ENCODE results near the gene TAMALIN.
A peak's percentile ranks its signal among the peaks of the same experiment; 100 is the strongest.

TAMALIN gene

DNA sequence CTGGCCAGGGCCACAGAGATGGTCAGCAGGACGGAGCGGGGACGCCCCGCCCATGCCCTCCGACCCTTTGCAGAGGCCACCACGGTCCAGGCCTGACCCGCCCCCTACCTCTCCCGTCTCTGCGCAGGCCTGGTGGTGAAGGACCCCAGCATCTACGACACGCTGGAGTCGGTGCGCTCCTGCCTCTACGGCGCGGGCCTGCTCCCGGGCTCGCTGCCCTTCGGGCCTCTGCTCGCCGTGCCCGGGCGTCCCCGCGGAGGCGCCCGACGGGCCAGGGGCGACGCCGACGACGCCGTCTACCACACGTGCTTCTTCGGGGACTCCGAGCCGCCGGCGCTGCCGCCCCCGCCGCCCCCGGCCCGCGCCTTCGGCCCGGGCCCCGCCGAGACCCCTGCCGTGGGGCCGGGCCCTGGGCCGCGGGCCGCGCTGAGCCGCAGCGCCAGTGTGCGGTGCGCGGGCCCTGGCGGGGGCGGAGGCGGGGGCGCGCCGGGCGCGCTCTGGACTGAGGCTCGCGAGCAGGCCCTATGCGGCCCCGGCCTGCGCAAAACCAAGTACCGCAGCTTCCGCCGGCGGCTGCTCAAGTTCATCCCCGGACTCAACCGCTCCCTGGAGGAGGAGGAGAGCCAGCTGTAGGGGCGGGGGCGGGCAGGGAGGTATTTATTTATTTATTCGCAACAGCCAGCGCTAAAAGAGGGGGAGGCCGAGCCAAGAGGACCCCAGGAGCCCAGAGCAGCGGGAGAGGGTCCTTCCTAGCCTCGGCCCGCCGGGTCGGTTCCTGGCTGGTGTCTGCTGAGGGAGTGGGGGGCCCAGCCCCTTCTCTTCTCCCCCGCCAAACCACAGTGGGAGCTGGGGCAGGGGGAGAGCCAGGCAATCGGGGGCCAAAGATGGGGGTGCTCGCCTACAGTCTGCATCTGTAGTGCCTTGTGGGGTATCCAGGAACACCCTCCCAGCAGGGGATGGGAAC lies 8.1 kb downstream of the TAMALIN start:
- no peak for DNase-seq

DNA sequence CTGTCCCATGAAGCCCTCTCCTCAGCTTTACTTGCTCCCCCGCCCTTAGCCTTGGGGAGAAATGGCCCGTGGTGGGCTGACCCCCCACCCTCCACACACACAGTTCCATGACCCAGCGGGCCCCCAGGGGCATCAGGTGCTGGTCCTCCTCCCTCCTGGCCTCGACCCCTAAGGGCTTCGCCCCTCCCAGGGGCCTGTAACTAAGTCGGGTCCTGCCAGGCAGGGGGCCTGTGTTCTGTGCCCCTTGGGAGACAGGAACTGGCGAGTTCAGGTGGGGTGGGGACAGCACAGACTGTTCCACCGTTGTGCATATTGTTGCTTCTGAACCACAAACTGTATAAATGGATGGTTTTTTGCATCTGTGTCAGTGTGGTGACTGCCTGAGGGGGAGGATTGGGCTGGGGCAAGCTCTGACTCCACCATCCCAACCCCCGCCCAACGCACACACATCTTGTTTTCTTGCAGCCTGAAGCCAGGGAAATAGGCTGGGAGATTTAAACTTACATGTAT lies 8.8 kb downstream of the TAMALIN start:
- DNase-seq: no peak

DNA sequence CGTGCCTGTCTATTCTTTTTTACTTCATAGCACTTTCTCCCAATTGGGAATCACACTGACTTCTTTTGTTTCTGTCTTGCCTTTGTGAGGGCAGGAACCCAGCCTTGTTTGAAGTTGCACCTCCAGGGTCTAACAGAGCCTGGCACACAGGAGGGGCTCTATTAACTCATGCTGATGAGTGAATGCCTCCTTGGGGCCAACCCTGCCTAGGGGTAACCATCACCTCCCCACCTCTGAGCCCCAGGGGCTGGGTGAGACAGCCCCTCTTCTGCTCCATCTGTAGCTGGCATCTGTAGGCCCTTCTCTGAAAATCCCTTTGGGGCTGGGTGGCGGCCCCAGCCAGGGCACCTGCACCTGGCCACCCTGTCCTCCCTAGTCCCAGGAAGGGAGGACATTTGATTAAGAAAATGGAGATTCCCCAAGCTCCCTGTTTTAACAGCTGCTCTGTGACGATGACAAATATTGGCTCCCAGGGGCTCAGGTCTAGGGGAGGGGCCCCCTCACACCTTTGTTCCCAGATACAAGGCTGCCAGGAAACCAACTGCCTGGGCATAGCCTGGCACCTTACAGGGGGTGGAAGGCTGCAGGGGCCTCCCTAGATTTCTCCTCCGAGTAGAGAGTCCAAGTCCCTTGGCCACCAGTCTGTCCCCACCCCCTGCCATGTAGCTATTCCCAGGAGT lies 11.8 kb downstream of the TAMALIN start:
- DNase-seq: no peak

DNA sequence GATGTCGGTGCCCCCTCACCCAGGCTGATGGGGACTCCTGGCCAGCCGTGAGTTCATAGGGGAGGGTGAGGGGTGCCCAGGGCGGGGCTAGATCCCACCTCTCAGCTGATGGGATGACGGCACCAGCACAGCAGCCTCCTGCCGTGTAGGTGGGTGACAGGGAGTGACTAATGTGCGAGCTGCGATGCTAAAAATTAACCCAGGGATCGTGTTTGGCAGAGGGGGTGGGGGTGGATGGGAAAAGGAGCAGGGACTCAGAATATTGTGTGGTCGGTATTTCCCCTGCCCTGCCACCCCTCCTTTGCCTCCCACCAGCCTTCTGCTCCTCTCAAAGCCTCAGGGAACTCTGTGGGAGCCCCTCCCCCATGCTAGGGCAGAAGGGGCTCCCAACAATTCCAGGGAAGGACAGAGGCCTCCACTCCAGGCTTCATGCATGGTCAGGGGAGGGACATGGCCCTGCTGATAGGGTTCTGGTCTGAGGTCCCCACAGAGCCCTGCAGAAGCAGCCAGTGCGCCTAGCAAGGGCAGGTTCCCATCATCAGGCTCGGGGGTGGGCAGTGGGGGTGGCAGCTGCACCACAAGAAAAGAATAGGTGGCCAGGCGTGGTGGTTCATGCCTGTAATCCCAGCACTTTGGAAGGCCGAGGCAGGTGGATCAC lies 12.5 kb downstream of the TAMALIN start:
- DNase-seq: no peak

DNA sequence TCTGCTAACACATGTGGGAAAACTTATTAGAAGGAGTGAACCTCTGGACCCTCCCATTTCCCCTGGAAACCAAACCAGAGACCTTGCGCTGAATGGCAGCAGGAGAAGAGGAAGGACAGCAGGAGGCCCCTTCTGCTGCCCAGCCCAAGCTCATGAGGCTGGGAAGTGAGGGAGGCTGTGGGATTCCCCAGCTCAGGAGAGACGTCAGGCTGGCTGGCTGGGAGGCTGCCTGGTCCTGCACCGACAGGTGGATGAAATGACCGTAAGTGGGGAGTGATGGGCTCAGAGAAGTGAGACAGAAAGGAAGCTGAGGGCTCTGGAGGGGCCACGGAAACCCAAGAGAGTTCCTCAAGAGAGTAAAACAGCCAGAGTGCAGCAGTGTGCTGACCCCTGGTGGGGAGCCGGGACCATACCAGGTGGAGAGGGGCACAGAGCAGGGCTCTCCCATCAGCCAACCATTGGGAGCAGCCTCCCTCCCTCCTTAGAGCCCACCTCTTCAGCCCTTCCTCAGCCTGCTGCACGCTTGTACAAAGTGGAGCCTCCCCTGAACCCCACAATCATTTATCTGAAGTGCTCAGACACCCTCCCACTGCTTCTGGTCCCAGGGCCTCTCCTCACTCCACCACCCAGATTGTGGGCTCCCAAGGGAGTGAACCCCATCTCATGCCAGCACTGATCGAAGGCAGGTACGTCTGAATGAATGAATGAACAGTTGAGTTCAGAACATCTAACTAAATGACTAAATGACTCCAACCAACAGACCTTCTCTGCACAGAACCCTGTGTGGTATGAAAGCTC lies 14.0 kb downstream of the TAMALIN start:
- peak; percentile 64 for DNase-seq

DNA sequence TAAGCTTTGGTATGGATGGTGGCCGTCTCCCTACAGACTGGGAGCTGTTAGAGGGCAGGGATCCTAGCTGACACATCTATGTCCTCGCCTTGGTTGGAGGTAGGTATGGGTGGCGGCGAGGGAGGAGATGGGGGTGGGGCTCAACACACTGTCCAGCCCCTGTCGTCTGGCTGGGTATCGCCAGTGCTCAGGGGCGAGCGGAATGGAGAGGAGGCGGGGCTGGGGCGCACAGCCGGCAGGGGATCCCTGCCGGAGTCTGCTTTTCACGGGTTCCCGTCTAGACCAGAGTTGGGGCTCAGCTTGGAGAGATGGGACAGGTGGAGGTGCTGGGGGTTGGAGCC lies 16.1 kb downstream of the TAMALIN start:
- peak; percentile 35 for DNase-seq

DNA sequence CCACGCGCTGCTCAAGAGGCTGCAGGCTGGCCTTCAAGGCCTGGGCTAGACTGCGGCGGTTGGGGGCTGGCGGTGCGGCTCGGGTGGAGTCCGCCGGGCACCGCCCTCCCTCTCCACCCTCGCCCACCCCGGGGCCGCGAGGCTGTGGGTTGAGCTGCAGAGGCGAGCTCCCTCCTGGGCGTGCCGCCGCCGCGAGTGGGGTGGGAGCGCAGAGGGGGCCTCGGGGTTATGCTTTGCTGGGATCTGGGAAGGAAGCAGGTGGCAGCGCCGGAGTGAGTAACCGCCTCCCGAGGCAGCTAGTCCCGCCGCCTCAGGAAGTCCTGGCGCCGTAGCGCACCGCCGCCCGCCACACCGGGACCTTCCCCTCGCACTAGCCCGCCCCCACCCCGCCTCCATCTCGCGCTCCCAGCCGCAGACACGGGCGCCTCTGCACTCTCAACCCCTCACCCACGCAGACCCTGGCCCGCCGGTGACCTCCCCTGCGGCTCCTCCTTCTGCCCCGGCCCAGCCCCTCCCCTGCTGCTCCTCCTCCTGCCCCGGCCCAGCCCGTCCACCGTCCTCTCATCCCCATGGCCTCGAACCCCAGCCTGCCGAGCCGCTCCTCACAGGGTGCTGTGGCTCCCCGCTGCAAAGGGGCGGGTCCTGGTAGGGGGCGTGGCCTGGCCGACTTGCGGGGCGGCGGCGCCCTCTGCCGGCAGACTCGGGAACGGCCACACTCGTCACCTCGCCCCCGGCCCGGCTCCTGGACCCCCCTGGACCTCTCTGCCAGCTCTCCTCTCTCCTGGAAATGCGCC lies 16.6 kb downstream of the TAMALIN start:
- peak; percentile 93 for DNase-seq

DNA sequence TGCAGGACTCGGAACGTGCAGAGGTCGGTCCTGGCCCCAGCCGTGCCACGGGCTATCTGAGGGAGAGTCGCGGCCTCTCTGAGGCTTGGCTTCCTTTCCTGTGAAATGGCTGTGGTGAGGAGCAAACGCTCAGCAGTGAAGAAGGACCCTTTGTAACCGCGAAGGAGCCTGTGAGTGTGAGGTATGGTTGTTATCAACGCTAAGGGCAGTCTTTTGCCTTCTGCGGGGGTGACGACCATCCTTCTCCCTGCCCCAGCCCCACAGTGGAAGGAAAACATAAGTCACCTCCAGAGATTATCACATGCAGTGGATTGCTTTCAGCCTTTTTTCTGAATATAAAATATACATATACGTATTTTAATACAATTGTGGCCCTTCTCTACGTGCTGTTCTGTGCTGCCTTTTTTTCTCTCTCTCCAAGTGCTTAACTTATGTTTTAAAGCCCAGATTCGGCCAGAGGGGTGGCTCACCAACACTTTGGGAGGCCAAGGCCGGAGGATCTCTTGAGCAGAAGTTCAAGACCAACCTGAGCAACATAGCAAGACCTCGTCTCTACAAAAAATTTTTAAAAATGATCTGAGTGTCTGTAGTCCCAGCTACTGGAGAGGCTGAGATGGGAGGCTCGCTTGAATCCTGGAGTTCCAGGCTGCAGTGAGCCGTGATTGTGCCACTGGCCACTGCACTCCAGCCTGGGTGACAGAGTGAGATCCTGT lies 17.4 kb downstream of the TAMALIN start:
- DNase-seq: peak; percentile 8

DNA sequence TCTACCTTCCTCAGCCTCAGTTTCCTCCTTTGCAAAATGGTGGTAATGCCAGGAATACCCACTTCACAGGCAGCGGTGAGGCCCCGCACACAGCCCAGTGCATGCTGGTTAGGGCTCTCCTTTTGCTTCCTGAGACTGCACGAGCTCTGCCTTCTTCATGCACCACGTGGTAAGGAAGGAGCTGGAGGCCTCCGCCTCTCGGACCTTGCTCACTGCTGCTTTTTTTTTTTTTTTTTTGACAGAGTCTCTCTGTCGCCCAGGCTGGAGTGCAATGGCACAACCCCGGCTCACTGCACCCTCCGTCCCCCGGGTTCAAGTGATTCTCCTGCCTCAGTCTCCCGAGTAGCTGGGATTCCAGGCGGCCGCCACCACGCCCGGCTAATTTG lies 18.1 kb downstream of the TAMALIN start:
- DNase-seq: peak; percentile 82

DNA sequence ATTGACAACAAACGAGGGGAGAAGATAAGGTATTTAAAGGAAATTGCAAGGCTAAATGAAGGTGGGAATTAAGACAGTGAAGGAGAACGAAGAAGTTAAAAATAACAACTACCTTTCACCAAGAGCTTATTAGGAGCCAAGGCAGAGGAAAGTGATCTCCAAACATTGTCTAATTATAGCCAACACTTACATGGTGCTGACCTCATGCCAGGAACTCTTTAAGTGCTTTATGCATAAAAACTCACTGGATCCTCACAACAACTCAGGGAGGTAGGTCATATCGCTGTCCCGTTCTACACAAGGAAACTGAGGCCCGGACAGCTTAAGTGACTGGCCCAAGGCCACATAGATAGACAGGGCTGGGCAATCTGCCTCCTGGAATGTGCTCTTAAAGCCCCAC lies 19.5 kb downstream of the TAMALIN start:
- DNase-seq: no peak

DNA sequence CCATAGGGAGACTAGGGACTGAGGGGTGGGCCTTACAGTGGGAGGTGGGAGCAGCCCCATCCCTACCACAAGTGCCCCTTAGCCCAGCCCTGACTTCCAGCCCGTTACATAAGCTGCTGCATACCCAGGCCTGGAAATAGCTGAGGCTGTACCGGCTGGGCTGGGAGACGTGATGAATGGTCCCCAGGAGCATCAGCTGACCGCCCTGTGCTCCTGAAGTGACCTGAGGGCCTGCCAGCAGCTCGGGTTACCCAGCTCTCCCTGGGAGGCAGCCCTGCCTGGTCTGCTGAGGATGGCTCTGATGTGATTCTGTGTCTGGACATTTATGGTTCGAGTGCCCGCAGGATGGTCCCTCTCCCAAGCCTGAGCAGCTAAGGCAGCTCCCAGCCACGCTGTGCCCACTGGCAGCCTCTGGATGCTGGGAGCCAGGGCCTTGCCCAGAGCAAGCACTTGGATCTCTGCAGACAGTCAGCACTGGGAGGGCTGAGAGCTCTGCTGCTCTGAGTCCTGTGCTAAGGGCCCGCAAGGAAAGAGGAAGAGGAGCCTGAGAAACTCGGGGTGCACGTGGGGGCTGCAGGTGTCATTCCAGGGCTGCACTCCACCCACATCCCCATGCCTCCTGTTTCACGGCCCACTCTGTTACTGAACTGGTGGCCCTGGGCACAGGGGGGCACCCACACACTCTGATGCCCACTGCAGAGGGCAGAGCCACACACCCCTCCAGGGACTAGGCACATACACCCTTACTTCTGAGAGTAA lies 20.5 kb downstream of the TAMALIN start:
- DNase-seq: no peak

DNA sequence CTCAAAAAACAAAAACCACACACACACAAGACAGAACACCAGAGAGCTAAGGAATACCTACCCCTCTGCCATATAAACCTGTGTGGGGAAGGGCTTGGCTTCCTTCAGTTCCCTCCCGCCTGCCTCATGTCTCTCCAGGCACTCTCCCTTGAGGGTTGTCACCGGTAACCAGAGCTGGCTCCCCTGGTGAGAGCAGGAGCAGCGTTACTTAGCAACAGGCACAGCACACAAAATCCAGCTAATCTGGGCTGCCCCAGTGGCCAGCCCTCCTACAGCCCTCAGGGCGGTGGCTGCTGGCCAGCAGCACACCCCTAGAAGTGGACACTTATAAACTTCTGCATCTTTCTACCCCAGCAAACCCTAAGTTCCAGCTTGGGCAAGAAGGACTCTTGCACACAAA lies 22.9 kb downstream of the TAMALIN start:
- no peak for DNase-seq

DNA sequence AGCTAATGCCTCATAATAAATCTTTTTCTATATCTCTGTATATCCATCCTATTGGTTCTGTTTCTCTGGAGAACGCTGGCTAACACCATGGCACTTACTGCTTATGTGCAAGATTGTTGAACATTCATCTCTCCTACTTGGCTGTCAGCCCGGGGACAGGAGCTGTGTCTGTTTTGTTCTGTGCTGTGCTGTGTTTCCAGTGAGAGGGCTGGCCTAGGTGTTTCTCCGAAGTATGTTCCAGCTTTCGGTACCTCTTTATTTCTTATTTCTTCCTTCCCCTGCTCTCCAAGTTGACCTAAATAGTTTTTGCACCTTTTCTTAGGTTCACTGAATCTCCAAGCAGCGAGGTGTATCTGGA lies 25.7 kb downstream of the TAMALIN start:
- DNase-seq: no peak

DNA sequence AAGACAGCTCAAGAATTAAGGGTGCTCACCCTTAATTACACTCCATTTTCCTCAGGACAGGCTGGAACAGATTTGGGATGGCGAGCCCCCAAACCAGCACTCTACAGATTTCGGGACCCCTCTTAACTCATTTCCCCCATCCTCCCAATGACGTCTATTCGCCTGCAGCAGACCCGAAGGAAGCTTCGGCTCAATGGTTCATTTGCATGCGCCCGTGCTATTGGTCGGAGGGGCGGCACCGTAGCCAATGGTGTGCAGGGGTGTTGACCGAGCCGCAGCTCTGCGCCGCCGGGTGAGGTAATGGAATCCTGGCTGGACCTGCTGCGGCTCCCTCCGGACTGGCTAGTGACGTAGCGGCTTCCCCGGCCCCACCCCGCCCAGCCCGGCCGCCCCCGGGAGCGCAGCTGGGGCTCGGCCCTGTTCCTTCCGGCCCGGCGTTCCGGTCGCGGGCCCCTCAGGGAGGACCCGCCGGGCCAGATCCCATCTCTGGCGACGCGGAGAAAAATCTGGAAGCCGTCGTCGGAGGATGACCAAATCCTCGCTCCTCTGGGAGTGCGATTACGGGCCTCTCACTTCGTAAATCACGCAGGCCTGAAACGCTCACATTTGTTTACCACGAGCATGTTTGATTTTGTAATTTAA lies 26.2 kb downstream of the TAMALIN start:
- peak; percentile 94 for DNase-seq

DNA sequence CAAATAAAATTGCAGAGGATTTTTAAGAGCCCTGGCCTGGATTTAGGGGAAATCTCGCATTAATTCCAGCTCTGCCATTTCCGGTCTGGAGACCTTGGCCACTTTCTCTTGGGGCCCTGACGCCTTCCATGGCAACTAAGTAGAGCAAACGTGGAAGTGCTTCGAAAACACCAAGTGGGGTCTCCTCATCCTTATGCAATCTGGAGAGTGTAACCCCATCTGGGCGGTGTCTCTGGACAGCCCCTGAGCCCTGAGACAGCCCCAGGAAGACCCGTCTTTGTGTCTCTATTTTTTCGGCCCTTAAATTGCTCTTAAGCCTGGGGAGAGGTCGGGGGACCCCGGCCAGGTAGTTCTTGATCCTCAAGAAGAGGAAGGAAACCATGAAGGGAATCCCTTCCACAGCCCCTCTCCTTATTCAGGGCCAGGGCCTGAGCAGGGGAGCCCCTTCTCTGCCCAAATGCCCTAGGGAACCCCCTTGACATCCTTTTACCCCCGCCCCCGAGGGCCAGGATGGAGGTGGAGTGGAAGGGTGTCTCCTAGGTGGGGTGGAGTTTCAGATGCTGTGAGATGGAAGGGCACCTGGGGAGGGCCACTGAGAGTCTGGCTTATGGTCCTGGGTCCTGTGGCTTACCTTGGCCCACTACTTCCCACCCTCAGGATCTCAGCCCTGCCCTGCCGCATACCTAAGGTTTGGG lies 26.8 kb downstream of the TAMALIN start:
- no peak for DNase-seq

DNA sequence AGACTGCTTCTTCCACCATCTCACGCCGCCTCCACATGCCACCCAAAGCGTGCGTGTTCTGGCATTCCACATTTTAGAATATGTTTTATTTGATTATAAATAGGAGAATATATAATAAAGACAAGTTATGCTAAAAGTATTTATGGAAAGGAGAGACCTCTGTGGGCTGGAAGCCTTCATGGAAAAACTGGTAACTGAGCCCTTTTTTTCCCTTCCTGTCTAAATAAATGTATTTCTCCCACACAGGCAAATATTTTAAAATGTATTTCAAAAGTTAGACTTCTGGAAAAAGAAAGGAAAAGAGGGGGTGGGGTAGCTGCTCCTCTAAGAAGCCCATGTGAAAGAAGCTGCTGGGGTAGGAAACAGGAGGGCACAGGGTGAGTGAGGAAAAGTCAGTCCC lies 28.4 kb downstream of the TAMALIN start:
- DNase-seq: no peak

DNA sequence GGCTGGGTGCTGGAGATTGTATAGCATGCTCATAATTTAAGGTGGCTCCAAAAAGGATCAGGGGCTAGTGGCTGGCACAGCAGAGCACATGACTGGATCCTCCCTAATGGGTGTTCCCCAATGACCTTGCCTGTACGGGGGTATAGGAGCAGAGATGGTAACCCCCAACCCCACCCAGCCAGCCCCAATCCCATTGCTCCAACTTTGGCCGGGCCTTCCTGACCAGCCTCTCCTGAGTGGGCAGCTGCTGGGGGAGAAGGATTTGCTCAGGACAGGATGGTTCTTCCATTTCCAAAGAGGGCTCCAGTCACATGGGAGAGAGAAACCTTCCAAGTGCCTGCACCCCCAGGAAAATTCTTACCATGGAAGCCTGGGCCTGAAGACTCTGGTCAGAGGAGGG lies 29.2 kb downstream of the TAMALIN start:
- no peak for DNase-seq

DNA sequence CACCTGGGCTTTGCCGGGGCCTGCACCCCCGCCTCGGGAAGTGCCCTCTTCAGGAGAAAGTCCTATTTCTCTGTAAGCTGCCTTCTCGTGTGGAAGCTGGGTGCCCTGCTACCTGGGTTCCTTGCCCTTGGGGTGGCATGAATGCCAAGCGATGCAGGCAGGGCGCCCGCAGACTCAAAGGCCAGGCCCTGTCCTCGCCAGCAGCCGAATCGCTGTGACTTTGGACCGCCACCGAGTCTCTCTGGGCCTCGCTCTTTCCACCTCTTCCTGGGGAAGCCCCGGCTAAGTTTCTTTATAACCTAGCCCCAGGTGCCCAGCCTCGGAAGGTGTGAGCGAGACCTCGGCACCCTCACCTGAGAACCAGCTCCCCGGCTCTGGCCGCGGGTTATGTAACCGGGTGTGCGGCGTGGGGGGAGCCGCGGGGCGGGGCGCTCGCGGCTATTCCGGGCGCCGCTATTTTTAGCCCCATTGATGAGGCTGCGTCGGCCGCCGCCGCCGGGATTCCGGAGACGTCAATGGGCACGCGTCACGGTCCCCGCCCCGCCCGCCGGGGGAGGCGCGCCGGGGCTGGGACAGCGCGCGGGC lies 29.9 kb downstream of the TAMALIN start:
- DNase-seq: peak; percentile 81

DNA sequence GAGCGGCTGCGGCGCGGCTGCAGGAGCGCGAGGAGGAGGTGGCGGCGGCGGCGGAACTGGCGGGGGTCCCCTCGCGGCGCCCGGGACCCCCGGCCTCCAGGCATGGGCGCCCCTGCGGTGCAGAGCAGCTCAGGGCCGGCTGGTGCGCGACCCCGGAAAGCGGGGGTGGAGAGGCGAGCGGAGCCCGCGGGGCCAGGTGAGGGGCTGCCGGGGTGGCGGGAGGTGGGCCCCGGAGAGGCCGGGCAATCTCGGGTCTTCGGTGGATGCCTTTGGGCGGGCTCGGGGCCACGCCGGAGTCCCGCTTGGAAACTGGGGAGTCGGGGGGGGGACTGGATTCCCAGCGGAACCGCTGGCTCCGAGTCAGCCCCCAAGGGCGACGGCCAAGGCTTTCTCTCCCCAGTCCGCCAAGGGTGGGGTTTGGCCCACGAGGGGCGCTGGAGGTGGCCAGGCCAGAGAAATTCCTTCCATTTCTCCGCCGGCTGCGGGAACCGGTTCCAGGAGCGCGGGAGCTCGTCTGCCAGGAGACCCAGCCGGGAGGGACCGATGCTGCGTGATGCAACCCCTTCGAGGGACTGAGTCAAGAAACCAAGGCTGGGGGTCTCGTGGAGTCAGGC lies 30.6 kb downstream of the TAMALIN start:
- DNase-seq: no peak

Measured in activated CD4-positive, alpha-beta T cell treated with anti-CD3 and anti-CD28 coated beads, Interleukin-2, Interleukin-6, amounts not matched to agents 100 ng/mL and 50 ng/mL, durations not matched to agents 16 hours and 8 hours (primary cell).